GM23248 (cell line): Measurements from ENCODE around the gene KCNJ9.

Experiments used
- EZH2 ChIP-seq: fragments of 200-600 bp; sonication (generic); IDR thresholded peaks from 2 replicates; pipeline ENCODE4 v1.6.1; 2018; ENCODE audit warnings: antibody characterized with exemption, mild to moderate bottlenecking; ENCODE audit not compliant: insufficient read depth, poor library complexity, severe bottlenecking
- EZH2phosphoT487 ChIP-seq: fragments of 200-600 bp; sonication (generic); IDR thresholded peaks from 2 replicates; pipeline ENCODE4 v1.6.1; 2018; ENCODE audit warnings: antibody characterized with exemption, moderate library complexity, mild to moderate bottlenecking, low read depth; ENCODE audit not compliant: insufficient read depth

DNA sequence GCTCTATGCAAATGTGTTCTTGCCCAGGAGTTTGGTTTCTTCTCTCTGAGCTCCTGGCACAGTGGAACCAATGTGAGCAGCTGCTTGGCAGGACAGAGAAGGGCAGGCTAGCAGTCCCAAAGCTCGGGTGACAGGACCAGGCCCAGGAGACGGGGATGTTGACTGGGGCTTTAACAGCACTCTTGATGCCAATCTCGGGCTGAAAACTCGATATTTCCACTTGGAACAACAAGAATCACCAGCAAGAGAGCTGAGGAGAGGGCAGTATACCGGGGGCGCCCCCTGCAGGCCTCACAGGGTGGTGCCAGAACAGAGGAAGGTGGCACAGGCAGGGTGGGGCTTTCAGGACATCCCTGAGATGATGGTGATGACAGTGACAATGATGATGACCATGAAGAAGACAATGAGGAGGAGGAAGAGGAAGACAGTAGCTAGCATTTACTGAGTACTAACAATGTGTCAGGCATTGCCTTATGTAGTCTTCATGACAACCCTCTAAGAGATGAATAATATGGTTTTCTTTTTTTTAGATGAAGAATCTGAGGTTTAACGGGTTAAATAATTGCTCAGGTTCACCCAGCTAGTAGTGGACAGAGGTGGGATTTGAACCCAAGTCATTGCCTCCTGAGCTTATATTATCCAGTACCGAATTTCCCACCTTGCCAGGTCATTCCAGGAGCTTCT is 2.7 kb upstream of the KCNJ9 start:
- TF ChIP-seq EZH2phosphoT487 (no peak), EZH2 (no peak)
